ENCODE results near the gene AMPD2. TPM values are rescaled to one million over a fixed set of nuclear protein-coding genes. Genes with fewer than 3 reads are reported as not detected.

Gene AMPD2
- total RNA-seq, 1 experiment from 2014 or later = 79.8 TPM

DNA sequence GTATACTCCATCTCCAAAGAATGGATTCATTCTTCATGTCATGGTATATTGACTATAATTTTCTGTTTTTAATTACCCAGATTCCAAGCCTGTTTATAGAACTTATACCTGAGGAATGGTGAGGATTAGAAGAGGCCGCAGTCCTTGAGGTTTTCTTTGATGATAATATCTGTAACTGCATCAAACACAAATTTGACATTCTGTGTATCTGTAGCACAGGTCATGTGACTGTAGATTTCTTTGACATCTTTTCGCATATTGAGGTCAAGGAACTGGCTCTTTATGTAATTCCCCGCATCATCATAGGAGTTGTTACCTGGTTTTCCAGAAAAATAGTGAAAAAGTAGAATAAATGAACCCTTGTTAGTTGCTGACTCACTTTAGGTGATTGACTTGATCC, 16.4 kb upstream of the AMPD2 start:
- POLR2A ChIA-PET = no interaction called here
- Mint-ChIP-seq H3K36me3 (no peaks in the 10 kb centered on the region), H3K4me1 (peaks cover 4% of the 10 kb centered on the region), H3K4me3 (no peak overlapping the region), H3K27ac (no peak overlapping the region), H3K9me3 (no peaks in the 10 kb centered on the region), H3K27me3 (ENCODE audit: low read depth) (no peaks in the 10 kb centered on the region)
- ATAC-seq (no peak), DNase-seq (ENCODE audit: low spot score) (no peak)
- CTCF ChIA-PET = no interaction called here
- TF ChIP-seq ZNF317 (CRISPR knock-in tag; IDR thresholded peaks at IDR 0.05; ENCODE audit: borderline replicate concordance, low read depth) (no peak), ZNF423 (CRISPR knock-in tag; IDR thresholded peaks at IDR 0.05) (no peak), GABPB1 (CRISPR knock-in tag; IDR thresholded peaks at IDR 0.05) (no peak), ZNF396 (CRISPR knock-in tag; IDR thresholded peaks at IDR 0.05; ENCODE audit: borderline replicate concordance) (no peak), ZNF121 (CRISPR knock-in tag; IDR thresholded peaks at IDR 0.05) (no peak), HMGA2 (CRISPR knock-in tag; IDR thresholded peaks at IDR 0.05) (no peak), SOX15 (CRISPR knock-in tag; IDR thresholded peaks at IDR 0.05) (no peak), FOXK1 (CRISPR knock-in tag; IDR thresholded peaks at IDR 0.05) (no peak), ZNF232 (CRISPR knock-in tag; IDR thresholded peaks at IDR 0.05) (no peak), TP53 (CRISPR knock-in tag; IDR thresholded peaks at IDR 0.05) (no peak)
- TF ChIP-seq, protein P1, sequence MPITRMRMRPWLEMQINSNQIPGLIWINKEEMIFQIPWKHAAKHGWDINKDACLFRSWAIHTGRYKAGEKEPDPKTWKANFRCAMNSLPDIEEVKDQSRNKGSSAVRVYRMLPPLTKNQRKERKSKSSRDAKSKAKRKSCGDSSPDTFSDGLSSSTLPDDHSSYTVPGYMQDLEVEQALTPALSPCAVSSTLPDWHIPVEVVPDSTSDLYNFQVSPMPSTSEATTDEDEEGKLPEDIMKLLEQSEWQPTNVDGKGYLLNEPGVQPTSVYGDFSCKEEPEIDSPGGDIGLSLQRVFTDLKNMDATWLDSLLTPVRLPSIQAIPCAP (CRISPR knock-in tag; IDR thresholded peaks at IDR 0.05) = no peak
- TF ChIP-seq, protein P2, sequence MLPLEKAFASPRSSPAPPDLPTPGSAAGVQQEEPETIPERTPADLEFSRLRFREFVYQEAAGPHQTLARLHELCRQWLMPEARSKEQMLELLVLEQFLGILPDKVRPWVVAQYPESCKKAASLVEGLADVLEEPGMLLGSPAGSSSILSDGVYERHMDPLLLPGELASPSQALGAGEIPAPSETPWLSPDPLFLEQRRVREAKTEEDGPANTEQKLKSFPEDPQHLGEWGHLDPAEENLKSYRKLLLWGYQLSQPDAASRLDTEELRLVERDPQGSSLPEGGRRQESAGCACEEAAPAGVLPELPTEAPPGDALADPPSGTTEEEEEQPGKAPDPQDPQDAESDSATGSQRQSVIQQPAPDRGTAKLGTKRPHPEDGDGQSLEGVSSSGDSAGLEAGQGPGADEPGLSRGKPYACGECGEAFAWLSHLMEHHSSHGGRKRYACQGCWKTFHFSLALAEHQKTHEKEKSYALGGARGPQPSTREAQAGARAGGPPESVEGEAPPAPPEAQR (CRISPR knock-in tag; IDR thresholded peaks at IDR 0.05) = no peak
- TF ChIP-seq, protein P3, sequence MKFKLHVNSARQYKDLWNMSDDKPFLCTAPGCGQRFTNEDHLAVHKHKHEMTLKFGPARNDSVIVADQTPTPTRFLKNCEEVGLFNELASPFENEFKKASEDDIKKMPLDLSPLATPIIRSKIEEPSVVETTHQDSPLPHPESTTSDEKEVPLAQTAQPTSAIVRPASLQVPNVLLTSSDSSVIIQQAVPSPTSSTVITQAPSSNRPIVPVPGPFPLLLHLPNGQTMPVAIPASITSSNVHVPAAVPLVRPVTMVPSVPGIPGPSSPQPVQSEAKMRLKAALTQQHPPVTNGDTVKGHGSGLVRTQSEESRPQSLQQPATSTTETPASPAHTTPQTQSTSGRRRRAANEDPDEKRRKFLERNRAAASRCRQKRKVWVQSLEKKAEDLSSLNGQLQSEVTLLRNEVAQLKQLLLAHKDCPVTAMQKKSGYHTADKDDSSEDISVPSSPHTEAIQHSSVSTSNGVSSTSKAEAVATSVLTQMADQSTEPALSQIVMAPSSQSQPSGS (CRISPR knock-in tag; IDR thresholded peaks at IDR 0.05; ENCODE audit: borderline replicate concordance, low read depth) = no peak
- TF ChIP-seq, protein P4, sequence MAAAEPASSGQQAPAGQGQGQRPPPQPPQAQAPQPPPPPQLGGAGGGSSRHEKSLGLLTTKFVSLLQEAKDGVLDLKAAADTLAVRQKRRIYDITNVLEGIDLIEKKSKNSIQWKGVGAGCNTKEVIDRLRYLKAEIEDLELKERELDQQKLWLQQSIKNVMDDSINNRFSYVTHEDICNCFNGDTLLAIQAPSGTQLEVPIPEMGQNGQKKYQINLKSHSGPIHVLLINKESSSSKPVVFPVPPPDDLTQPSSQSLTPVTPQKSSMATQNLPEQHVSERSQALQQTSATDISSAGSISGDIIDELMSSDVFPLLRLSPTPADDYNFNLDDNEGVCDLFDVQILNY (CRISPR knock-in tag; IDR thresholded peaks at IDR 0.05) = no peak
- TF ChIP-seq, protein P5, sequence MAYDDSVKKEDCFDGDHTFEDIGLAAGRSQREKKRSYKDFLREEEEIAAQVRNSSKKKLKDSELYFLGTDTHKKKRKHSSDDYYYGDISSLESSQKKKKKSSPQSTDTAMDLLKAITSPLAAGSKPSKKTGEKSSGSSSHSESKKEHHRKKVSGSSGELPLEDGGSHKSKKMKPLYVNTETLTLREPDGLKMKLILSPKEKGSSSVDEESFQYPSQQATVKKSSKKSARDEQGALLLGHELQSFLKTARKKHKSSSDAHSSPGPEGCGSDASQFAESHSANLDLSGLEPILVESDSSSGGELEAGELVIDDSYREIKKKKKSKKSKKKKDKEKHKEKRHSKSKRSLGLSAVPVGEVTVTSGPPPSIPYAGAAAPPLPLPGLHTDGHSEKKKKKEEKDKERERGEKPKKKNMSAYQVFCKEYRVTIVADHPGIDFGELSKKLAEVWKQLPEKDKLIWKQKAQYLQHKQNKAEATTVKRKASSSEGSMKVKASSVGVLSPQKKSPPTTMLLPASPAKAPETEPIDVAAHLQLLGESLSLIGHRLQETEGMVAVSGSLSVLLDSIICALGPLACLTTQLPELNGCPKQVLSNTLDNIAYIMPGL (CRISPR knock-in tag; IDR thresholded peaks at IDR 0.05) = no peak

DNA sequence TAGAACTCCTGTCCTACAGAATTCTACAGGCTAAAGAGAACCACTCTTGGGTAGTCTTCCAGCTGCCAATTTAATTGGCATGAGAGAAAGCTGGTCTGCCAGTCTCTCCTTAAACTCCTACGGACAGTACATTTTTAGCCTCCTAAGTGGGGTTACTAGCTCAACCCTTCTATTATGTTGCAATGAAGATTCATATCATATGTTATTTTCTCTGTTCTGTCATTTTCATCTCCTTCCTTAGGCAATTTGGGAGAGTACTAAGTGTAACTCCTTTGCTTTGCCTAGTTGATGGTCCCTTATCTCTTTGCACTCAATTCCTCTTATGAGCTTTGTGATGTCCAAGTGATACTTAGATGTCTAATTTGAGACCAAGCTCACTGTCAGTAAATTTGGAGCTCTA, 14.3 kb upstream of the AMPD2 start:
- DNase-seq (ENCODE audit: low spot score) (no peak), ATAC-seq (no peak)
- no peaks in the 10 kb centered on the region for H3K27me3 Mint-ChIP-seq (ENCODE audit: low read depth)
- no peaks in the 10 kb centered on the region for H3K36me3 Mint-ChIP-seq
- no peak overlapping the region for H3K27ac Mint-ChIP-seq
- no peaks in the 10 kb centered on the region for H3K9me3 Mint-ChIP-seq
- H3K4me3 Mint-ChIP-seq = no peak overlapping the region
- ChIA-PET POLR2A (no interaction called here), CTCF (interaction anchor here (1.0 to 1.3 kb wide), 3 partner anchors 15 to 35 kb away, joined by 3 to 4 read pairs (median 3); no protein-coding TSS in a partner anchor)
- H3K4me1 Mint-ChIP-seq = peaks cover 19% of the 10 kb centered on the region
- TF ChIP-seq, protein P6, sequence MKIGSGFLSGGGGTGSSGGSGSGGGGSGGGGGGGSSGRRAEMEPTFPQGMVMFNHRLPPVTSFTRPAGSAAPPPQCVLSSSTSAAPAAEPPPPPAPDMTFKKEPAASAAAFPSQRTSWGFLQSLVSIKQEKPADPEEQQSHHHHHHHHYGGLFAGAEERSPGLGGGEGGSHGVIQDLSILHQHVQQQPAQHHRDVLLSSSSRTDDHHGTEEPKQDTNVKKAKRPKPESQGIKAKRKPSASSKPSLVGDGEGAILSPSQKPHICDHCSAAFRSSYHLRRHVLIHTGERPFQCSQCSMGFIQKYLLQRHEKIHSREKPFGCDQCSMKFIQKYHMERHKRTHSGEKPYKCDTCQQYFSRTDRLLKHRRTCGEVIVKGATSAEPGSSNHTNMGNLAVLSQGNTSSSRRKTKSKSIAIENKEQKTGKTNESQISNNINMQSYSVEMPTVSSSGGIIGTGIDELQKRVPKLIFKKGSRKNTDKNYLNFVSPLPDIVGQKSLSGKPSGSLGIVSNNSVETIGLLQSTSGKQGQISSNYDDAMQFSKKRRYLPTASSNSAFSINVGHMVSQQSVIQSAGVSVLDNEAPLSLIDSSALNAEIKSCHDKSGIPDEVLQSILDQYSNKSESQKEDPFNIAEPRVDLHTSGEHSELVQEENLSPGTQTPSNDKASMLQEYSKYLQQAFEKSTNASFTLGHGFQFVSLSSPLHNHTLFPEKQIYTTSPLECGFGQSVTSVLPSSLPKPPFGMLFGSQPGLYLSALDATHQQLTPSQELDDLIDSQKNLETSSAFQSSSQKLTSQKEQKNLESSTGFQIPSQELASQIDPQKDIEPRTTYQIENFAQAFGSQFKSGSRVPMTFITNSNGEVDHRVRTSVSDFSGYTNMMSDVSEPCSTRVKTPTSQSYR (CRISPR knock-in tag; IDR thresholded peaks at IDR 0.05) = no peak
- TF ChIP-seq, protein P7, sequence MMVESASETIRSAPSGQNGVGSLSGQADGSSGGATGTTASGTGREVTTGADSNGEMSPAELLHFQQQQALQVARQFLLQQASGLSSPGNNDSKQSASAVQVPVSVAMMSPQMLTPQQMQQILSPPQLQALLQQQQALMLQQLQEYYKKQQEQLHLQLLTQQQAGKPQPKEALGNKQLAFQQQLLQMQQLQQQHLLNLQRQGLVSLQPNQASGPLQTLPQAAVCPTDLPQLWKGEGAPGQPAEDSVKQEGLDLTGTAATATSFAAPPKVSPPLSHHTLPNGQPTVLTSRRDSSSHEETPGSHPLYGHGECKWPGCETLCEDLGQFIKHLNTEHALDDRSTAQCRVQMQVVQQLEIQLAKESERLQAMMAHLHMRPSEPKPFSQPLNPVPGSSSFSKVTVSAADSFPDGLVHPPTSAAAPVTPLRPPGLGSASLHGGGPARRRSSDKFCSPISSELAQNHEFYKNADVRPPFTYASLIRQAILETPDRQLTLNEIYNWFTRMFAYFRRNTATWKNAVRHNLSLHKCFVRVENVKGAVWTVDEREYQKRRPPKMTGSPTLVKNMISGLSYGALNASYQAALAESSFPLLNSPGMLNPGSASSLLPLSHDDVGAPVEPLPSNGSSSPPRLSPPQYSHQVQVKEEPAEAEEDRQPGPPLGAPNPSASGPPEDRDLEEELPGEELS (CRISPR knock-in tag; IDR thresholded peaks at IDR 0.05) = no peak
- TF ChIP-seq GRHL2 (CRISPR knock-in tag; IDR thresholded peaks at IDR 0.05; ENCODE audit: insufficient replicate concordance, severe bottlenecking) (no peak), ZNF138 (CRISPR knock-in tag; conservative IDR thresholded peaks at IDR 0.05) (no peak), EMX1 (CRISPR knock-in tag; IDR thresholded peaks at IDR 0.05) (no peak), RORB (CRISPR knock-in tag; IDR thresholded peaks at IDR 0.05) (no peak), ZNF423 (CRISPR knock-in tag; IDR thresholded peaks at IDR 0.05) (no peak), TEAD1 (CRISPR knock-in tag; IDR thresholded peaks at IDR 0.05) (no peak), SMAD4 (CRISPR knock-in tag; IDR thresholded peaks at IDR 0.05) (no peak), IRF2 (CRISPR knock-in tag; IDR thresholded peaks at IDR 0.05; ENCODE audit: borderline replicate concordance, low read depth) (no peak)
- TF ChIP-seq, protein P8, sequence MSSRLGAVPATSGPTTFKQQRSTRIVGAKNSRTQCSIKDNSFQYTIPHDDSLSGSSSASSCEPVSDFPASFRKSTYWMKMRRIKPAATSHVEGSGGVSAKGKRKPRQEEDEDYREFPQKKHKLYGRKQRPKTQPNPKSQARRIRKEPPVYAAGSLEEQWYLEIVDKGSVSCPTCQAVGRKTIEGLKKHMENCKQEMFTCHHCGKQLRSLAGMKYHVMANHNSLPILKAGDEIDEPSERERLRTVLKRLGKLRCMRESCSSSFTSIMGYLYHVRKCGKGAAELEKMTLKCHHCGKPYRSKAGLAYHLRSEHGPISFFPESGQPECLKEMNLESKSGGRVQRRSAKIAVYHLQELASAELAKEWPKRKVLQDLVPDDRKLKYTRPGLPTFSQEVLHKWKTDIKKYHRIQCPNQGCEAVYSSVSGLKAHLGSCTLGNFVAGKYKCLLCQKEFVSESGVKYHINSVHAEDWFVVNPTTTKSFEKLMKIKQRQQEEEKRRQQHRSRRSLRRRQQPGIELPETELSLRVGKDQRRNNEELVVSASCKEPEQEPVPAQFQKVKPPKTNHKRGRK (CRISPR knock-in tag; IDR thresholded peaks at IDR 0.05; ENCODE audit: borderline replicate concordance) = no peak
